Neuron (in vitro differentiated cells): ENCODE measurements around the gene NPIPB4.
A peak's percentile ranks its signal among the peaks of the same experiment; 100 is the strongest.
"Not testable (repeated sequence)": the region's sequence is repeated elsewhere in the genome, so short reads cannot be mapped to it uniquely, and the experiment has no call there.

Experiments
- H2AFZ ChIP-seq: one replicate; pipeline ENCODE4 v1.6.1; 2013; ENCODE audit warnings: low read depth, mild to moderate bottlenecking, inconsistent platforms, low read length, moderate library complexity
- H3K27me3 ChIP-seq: one replicate; pipeline ENCODE4 v1.6.1; 2013; ENCODE audit warnings: low read length; ENCODE audit not compliant: insufficient read depth
- H3K36me3 ChIP-seq: one replicate; pipeline ENCODE4 v1.6.1; 2013; ENCODE audit warnings: low read length; ENCODE audit not compliant: insufficient read depth
- H3K4me1 ChIP-seq: one replicate; pipeline ENCODE4 v1.6.1; 2013; ENCODE audit warnings: low read length; ENCODE audit not compliant: insufficient read depth
- H3K4me3 ChIP-seq: 2 replicates; pipeline ENCODE4 v1.5.1; 2013; ENCODE audit warnings: mild to moderate bottlenecking, low read length, moderate library complexity
- H3K9me3 ChIP-seq: one replicate; pipeline ENCODE4 v1.6.1; 2013; ENCODE audit warnings: low read length

Gene NPIPB4

DNA sequence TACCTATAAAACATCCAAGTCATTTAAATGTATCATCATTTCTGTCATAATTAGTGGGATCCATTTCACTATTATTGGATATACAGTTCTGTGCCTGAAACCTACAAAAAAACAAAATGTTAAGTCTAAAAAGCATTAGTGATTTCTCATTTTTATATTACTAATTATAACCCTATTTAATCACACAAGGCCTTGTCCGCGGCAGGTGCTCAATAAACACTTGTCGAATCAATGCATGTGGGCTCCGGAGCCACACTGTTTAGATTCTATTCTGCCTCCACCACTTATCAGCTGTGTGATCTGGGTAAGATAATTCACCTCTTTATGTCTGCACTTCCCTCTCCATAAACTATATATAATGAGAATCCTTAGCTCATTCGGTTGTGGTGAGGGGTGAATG lies at the start of gene NPIPB4:
Gene NPIPB4 (minus strand): TSS at position 101 of the 400 bp plus-strand sequence. CDS start 378 bp downstream, outside the sequence.
- H2AFZ ChIP-seq, H3K4me1 ChIP-seq, H3K27me3 ChIP-seq, H3K9me3 ChIP-seq, H3K4me3 ChIP-seq, H3K36me3 ChIP-seq: not testable (repeated sequence)

DNA sequence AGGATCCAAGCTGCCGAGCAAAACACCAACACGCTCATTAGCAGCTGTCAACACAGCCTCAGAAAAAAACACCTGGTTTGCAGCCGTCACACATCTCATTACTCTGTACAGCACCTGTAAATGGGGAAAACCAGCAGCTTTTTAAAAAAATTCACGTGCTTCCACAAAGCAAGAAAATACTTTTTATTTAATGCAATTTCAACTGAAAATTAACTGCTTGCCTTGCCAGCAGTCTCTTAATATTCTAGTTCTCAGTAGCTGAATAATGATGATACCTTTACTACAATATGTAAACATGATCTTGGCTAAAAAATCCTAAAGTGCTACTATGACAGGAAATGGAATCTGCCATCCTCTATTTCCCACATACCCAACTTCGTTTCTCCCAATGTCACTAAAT lies 41.4 kb upstream of the NPIPB4 start:
- not testable (repeated sequence) for H3K27me3 ChIP-seq, H3K36me3 ChIP-seq, H3K4me3 ChIP-seq, H2AFZ ChIP-seq, H3K4me1 ChIP-seq, H3K9me3 ChIP-seq

DNA sequence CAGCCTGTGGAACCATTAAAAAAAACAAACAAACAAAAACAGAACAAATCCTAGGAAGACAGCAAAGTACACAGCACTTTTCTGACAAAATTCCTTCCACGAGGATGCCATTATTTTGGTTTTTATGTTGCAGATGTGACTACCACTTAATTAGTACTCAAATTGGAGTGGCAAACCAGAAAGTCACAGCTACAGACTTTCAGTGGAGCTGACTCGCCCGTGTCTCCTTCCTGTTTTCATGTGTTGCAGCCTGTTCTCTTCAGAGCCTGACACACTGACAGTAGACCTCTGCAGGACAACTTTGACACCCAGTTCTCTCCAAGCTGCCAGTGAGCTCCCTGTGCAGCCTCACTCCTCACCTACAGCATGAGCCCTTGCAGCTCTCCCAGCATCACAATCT lies 24.4 kb upstream of the NPIPB4 start:
- not testable (repeated sequence) for H3K4me1 ChIP-seq, H3K4me3 ChIP-seq, H2AFZ ChIP-seq, H3K27me3 ChIP-seq, H3K9me3 ChIP-seq, H3K36me3 ChIP-seq

DNA sequence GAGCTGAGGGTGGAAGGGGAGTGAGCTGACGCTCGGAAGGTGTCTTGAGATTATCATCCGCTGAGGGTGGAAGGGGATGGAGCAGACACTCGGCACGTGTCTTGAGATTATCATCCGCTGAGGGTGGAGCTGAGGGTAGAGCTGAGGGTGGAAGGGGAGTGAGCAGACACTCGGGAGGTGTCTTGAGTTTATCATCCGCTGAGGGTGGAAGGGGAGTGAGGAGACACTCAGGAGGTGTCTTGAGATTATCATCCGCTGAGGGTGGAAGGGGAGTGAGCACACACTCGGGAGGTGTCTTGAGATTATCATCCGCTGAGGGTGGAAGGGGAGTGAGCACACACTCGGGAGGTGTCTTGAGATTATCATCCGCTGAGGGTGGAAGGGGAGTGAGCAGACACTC lies 20.4 kb downstream of the NPIPB4 start:
- H3K27me3 ChIP-seq, H3K4me1 ChIP-seq, H3K9me3 ChIP-seq, H2AFZ ChIP-seq, H3K4me3 ChIP-seq, H3K36me3 ChIP-seq: not testable (repeated sequence)

DNA sequence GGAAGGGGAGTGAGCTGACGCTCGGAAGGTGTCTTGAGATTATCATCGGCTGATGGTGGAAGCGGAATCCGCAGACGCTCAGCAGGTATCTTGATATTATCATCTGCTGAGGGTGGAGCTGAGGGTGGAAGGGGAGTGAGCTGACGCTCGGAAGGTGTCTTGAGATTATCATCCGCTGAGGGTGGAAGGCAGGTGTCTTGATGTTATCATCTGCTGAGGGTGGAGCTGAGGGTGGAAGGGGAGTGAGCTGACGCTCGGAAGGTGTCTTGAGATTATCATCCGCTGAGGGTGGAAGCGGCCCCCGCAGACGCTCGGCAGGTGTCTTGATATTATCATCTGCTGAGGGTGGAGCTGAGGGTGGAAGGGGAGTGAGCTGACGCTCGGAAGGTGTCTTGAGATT lies 21.2 kb downstream of the NPIPB4 start:
- H3K9me3 ChIP-seq: not testable (repeated sequence)

DNA sequence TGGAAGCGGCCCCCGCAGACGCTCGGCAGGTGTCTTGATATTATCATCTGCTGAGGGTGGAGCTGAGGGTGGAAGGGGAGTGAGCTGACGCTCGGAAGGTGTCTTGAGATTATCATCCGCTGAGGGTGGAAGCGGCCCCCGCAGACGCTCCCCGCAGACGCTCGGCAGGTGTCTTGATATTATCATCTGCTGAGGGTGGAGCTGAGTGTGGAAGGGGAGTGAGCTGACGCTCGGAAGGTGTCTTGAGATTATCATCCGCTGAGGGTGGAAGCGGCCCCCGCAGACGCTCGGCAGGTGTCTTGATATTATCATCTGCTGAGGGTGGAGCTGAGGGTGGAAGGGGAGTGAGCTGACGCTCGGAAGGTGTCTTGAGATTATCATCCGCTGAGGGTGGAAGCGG lies 21.8 kb downstream of the NPIPB4 start:
- H3K4me1 ChIP-seq, H2AFZ ChIP-seq, H3K4me3 ChIP-seq, H3K9me3 ChIP-seq, H3K27me3 ChIP-seq, H3K36me3 ChIP-seq: not testable (repeated sequence)

More for the DNA sequence above, 21.2 kb downstream of the NPIPB4 start:
- not testable (repeated sequence) for H3K36me3 ChIP-seq, H3K27me3 ChIP-seq, H3K4me1 ChIP-seq, H2AFZ ChIP-seq, H3K4me3 ChIP-seq

DNA sequence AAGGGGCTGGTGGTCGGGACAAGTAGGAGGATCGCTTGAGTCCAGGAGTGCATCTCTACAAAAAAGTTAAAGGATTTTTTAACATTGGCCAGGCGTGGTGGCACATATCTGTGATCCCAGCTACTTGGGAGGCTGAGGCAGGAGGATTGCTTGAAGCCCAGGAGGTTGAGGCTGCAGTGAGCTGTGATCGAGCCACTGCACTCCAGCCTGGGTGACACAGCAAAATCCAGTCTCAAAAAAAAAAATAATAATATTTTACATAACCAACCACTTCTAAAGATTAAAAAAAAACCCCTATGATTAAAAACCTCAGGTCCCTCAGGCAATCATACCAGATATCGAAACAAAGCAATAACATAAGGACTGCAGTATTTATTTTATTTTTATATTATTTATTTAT lies 23.3 kb downstream of the NPIPB4 start:
- H3K9me3 ChIP-seq, H3K36me3 ChIP-seq, H3K27me3 ChIP-seq: not testable (repeated sequence)

DNA sequence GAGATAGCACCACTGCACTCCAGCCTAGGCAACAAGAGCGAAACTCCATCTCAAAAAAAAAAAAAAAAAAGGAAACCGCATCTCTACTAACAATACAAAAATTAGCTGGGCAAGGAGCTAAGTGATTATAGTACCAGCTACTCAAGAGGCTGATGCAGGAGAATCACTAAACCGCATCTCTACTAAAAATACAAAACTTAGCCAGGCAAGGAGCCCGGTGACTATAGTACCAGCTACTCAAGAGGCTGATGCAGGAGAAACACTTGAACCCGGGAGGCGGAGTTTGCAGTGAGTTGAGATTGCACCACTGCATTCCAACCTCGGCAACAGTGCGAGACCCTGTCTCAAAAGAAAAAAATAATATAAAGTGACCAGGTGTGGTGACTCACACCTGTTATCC lies 27.6 kb downstream of the NPIPB4 start:
- not testable (repeated sequence) for H3K36me3 ChIP-seq, H3K4me3 ChIP-seq, H2AFZ ChIP-seq, H3K9me3 ChIP-seq, H3K4me1 ChIP-seq, H3K27me3 ChIP-seq

More for the DNA sequence above, 23.3 kb downstream of the NPIPB4 start:
- not testable (repeated sequence) for H3K4me3 ChIP-seq, H2AFZ ChIP-seq, H3K4me1 ChIP-seq

DNA sequence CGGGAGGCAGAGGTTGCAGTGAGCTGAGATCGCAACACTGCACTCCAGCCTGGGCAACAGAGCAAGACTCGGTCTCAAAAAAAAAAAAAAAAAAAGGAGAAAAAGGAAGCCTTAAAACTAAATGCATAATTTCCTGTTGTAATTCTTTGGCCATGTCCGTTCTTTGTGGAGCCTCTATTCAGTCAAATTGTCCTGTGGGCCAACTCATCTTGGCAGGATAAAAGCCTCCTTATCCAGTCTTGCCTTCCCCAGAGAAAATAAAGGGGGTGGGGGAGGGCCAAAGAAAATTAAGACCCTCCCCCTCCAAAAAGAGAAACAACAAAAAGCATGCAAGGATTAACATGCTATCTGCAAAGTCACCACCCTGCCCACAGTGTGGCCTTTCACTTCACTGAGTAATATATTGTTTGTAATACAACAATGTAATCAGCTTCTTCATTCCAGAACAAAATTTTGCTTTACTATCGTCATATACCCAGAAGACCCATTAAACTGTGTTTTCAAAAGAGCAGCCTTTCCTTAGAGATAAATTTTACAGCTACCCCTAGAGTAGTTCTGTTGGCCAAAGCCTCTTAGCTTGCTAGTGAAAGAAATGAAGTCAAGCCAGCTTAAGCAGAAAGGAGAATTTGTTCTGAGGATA lies 31.4 kb downstream of the NPIPB4 start:
- not testable (repeated sequence) for H3K4me1 ChIP-seq, H2AFZ ChIP-seq, H3K27me3 ChIP-seq, H3K9me3 ChIP-seq, H3K36me3 ChIP-seq, H3K4me3 ChIP-seq

DNA sequence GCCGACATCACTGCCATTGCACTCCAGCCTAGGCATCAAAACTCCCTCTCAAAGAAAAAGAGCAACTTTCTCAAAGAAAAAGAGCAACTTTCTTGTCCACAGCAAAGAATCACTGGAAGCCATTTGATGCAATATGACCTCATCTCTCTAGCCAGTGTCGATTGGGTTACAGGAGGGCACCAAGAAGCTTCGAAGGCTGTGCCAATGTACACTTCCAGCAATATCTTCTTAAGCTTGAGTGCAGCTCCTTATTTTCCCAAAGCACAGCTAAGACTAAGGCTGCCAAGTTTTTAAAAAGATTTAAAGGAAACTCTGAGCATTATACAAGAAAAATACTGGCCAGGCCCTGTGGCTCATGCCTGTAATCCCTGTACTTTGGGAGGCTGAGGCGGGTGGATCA lies 32.0 kb downstream of the NPIPB4 start:
- H3K27me3 ChIP-seq, H3K4me1 ChIP-seq, H3K4me3 ChIP-seq: not testable (repeated sequence)

DNA sequence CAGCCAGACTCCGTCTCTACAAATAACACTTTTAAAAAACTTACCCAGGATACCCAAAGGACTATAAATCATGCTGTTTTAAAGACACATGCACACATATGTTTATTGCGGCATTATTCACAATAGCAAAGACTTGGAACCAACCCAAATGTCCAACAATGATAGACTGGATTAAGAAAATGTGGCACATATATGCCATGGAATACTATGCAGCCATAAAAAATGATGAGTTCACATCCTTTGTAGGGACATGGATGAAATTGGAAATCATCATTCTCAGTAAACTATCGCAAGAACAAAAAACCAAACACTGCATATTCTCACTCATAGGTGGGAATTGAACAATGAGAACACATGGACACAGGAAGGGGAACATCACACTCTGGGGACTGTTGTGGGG lies 34.3 kb downstream of the NPIPB4 start:
- H3K4me1 ChIP-seq, H3K36me3 ChIP-seq, H3K9me3 ChIP-seq, H3K27me3 ChIP-seq, H2AFZ ChIP-seq, H3K4me3 ChIP-seq: not testable (repeated sequence)

More for the DNA sequence above, 32.0 kb downstream of the NPIPB4 start:
- not testable (repeated sequence) for H3K9me3 ChIP-seq, H2AFZ ChIP-seq, H3K36me3 ChIP-seq

DNA sequence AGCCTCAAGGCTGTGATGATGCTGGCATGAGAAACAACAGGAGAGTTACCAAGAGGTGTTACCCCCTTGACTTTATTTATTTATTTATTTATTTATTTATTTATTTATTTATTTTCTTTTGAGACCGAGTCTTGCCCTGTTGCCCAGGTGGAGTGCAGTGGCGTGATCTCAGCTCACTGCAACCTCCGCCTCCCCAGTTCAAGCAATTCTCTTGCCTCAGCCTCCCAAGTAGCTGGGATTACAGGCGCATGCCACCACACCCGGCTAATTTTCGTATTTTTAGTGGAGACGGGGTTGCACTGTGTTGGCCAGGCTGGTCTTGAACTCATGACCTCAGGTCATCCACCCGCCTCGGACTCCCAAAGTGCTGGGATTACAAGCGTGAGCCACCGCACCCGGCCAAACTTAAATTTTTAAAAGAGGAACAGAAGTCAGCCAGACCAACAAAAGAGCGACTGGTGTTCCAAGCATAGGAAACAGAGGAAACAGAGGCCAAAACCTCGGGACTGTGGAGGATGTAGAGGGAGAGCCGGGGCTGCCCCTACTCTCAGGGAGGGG lies 36.6 kb downstream of the NPIPB4 start:
- H3K36me3 ChIP-seq, H3K27me3 ChIP-seq, H3K4me1 ChIP-seq, H3K9me3 ChIP-seq: not testable (repeated sequence)
- peak overlapping the region; percentile 61 for H3K4me3 ChIP-seq
- peak overlapping the region; percentile 39 for H2AFZ ChIP-seq

DNA sequence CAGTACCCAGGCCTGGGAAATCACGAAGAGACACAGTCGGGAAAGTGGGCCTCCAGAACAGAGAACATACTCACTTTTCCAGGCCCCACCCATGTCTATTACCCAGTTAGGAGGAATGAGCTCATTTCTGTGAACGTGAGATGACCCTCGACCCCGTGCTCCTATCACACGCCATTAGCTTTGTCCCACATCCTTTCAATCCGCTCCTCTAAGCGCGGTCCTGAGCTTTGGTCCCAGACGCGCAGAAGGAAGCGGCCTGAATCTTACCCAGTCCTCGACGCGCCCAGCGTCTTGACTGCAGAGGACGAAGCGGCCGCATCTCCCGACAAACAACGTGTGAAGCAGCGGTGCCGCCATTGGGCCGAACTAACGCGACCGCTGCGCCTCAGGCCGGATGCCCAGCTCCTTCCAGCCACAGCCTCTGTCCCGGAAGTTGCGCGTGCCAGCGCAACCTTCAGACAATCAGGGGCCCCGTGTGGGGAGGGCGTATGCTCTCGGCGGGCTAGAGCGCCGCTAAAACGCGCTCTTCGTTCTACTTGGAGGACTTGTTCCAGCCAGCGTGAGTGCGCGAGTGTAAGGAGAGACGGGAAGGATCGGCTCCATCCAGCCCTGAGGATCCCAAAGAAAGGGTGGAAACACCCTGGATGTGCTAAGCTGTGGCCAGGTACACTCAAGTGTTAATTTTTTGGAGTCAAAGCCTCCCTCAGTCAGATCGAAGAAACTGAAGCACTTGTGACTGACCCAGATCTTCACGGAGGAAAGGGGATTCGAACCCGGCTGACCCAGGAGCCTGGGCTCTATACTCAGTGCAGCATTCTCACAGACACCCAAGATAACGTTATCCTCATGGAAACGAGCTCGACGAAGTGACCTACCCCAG lies 37.3 kb downstream of the NPIPB4 start:
- Histone ChIP-seq H3K4me3 (peak overlapping the region; percentile 61), H2AFZ (peak overlapping the region; percentile 39)
- not testable (repeated sequence) for H3K27me3 ChIP-seq, H3K36me3 ChIP-seq, H3K9me3 ChIP-seq, H3K4me1 ChIP-seq
